Pancreas (tissue), 10 donors: Measurements from ENCODE around the gene AFF3. TPM values are rescaled to one million over a fixed set of nuclear protein-coding genes. Genes with fewer than 3 reads are reported as not detected.
A peak's percentile ranks its signal among the peaks of the same experiment; 100 is the strongest.

ENCODE experiments used
- ATAC-seq, 4 donors: fragments of 200-7000 bp; cut with Tn5 transposase; one replicate each; pipeline versions ENCODE4 v1.8.0 to v1.9.1; 2020; ENCODE audit warnings: mild to moderate bottlenecking in 4 of 4, moderate library complexity in 4 of 4
- DNase-seq, 6 donors: peaks; one replicate each; pipeline ENCODE4 v3.0.0-alpha.2; 2020
- FAIRE-seq: peaks from 2 replicates; lab custom pipeline; 2012; peaks lifted over from hg19 to GRCh38; lab: Jason Lieb, UNC
- H3K27ac ChIP-seq, 4 donors: fragments of 200-600 bp; sonication (generic); 1 replicate in 3 of 4; 2 replicates in 1 of 4; pipeline versions ENCODE4 v1.5.0 to v1.8.0; 2020
- H3K27me3 ChIP-seq, 4 donors: fragments of 200-600 bp; one replicate each; pipeline ENCODE4 v1.8.0; 2021
- H3K36me3 ChIP-seq, 3 donors: fragments of 200-600 bp; sonication (generic) in 1 of 3; one replicate each; pipeline versions ENCODE4 v1.5.0 to v1.8.0; 2020 to 2021
- H3K4me1 ChIP-seq, 3 donors: fragments of 200-600 bp; one replicate each; pipeline ENCODE4 v1.8.0; 2021
- H3K4me3 ChIP-seq, 4 donors: fragments of 200-600 bp; sonication (generic) in 2 of 4; one replicate each; pipeline versions ENCODE4 v1.5.0 to v1.8.0; 2020 to 2021
- H3K9me3 ChIP-seq, 4 donors: fragments of 200-600 bp; one replicate each; pipeline ENCODE4 v1.8.0; 2021
- WGBS, 2 donors: extraction: QIAGEN DNeasy Blood & Tissue Kit; methylation state at CpG; one replicate each; pipeline ENCODE4 v1.1.7; 2013; 5-methylcytosine and 5-hydroxymethylcytosine counted together
- intact Hi-C, 3 donors: fragments of 100-400 bp; cut with DNase I; formaldehyde crosslinking; loops; one replicate each; pipeline versions ENCODE4 v1.11.1 to v1.14.2; 2022
- polyA plus RNA-seq, 2 donors: library from polyadenylated mRNA; stranded (reverse); fragments of 200-250 nt; gene quantifications; one replicate each; pipeline ENCODE4 v1.2.3, GENCODE V29; 2013
- total RNA-seq, 6 donors: library from RNA; stranded (reverse); fragmentation: NEBNext Ultra II Directional in 4 of 6; extraction: Animal tissue kit (Norgen Biotek cat#: 25700) in 4 of 6; gene quantifications; one replicate each; pipeline versions ENCODE4 v1.2.1 to v1.2.4, GENCODE V29; 2021 to 2023
- TF ChIP-seq, protein P1 (sequence below), 4 donors: fragments of 200-600 bp; sonication (generic) in 3 of 4; IDR thresholded peaks; one replicate each; pipeline versions ENCODE4 v1.5.0 to v1.8.0; 2021; ENCODE audit warnings: antibody characterized with exemption in 4 of 4
- donor health status: healthy with polysubstance abuse.
- donor health status: DM: no; HTN: no; CAD: no; lungs with moderate emphysema.
- donor health status: DM: no; HTN: no; CAD: no.
- donor health status: control.
- donor health status: control.
- donor health status: Bipolar disorder and iron deficiency.
- donor health status: DM: yes; HTN: yes; CAD: no.
- donor health status: DM: no; HTN: no; CAD: no.
- donor health status: DM: no; HTN: no; CAD: no.
- donor health status: DM: yes; HTN: yes; CAD: no.

AFF3 gene
- total and polyA plus RNA-seq, 8 donors, result 0.19 to 1.1 (median 0.54) TPM

DNA sequence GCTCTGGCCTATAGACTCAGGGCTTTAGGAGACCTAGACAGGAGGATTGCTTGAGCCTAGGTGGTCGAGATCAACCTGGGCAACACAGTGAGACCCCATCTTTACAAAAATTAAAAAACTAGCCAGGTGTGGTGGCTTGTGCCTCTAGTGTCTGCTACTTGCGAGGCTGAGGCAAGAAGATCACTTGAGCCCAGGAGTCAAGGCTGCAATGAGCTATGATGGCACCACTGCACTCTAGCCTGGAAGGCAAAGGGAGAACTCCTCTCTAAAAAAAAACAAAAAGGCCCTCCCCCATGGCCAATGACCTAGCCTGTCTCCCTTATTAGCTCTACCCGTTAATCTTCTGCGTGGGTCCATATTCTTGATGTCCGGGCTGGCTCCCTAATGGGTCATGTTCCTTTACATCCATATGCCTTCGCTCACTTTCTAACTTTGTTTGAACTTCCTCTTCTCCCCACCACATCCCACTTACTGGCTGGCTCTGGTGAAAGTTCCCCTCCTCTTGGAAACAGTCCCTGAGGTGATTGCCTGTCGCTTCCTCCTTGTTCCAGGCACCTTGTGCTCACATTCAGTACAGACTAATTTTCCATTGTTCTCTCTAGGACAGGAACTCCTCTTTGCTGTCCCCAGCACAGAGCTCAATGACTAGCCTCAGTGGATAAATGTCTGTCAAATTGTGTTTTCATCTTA lies 103.0 kb downstream of the AFF3 start:
- FAIRE-seq (no peak), ATAC-seq (peak in 1 of 4 donors; percentile 32), DNase-seq (no peak)
- Histone ChIP-seq H3K4me3 (no peak overlapping the region), H3K27ac (no peak overlapping the region), H3K36me3 (no peaks in the 10 kb centered on the region), H3K4me1 (no peaks in the 10 kb centered on the region), H3K9me3 (no peaks in the 10 kb centered on the region), H3K27me3 (peaks cover 0 to 3% (median 0%) of the 10 kb centered on the region in 4 donors)
- WGBS, 2 donors, result 82 to 85% methylated on average over 7 of the region's 7 CpGs
- intact Hi-C loops, result no loop called here
- TF ChIP-seq, protein P1, sequence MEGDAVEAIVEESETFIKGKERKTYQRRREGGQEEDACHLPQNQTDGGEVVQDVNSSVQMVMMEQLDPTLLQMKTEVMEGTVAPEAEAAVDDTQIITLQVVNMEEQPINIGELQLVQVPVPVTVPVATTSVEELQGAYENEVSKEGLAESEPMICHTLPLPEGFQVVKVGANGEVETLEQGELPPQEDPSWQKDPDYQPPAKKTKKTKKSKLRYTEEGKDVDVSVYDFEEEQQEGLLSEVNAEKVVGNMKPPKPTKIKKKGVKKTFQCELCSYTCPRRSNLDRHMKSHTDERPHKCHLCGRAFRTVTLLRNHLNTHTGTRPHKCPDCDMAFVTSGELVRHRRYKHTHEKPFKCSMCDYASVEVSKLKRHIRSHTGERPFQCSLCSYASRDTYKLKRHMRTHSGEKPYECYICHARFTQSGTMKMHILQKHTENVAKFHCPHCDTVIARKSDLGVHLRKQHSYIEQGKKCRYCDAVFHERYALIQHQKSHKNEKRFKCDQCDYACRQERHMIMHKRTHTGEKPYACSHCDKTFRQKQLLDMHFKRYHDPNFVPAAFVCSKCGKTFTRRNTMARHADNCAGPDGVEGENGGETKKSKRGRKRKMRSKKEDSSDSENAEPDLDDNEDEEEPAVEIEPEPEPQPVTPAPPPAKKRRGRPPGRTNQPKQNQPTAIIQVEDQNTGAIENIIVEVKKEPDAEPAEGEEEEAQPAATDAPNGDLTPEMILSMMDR (IDR thresholded peaks at IDR 0.05), result no peak

DNA sequence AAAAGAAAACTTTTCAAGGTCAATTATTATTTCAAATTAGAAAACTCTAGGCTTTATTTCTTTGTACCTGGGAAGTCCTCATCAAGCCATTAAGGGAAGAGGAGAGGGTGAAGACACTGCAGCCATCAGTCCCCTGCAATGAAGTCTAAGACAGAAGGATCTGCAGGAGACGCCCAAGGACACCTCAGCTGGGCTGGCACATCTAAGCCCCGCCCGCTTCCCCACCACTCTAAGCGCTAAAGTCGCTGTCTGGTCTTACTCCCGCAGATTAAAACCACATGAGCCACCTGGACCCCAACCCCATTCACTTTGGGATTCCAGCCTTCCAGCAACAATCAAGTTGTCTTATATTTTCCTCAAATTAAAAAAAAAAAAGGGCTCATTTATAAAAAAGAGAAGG lies 104.4 kb downstream of the AFF3 start:
- no peaks in the 10 kb centered on the region for H3K9me3 ChIP-seq
- FAIRE-seq (no peak), ATAC-seq (no peak), DNase-seq (no peak)
- no peak overlapping the region for H3K4me3 ChIP-seq
- no peaks in the 10 kb centered on the region for H3K36me3 ChIP-seq
- WGBS, 2 donors, result 82 to 92% methylated on average over 6 of the region's 6 CpGs
- intact Hi-C loops, result no loop called here
- no peaks in the 10 kb centered on the region for H3K27me3 ChIP-seq
- H3K27ac ChIP-seq, result no peak overlapping the region
- no peaks in the 10 kb centered on the region for H3K4me1 ChIP-seq
- TF ChIP-seq, protein P1 (IDR thresholded peaks at IDR 0.05), result no peak

DNA sequence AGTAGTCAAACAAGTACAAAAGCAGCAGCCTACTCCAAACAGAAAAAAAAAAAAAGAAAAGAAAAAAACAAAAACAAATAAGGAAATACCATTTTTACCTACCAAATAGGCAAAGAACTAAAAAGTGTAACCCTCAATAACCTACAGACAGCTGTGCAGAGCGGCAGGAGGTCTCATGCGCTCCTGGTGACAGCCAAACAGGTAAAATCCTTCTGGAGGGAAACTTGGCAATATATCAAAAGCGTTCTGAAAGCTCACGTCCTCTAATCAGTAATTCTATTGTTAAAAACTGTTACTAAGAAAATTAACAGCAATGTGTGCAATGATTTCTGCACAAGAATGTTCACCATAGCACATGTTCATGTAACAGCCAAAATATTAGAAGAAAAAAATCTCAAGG lies 105.6 kb downstream of the AFF3 start:
- intact Hi-C loops, result no loop called here
- no peaks in the 10 kb centered on the region for H3K27me3 ChIP-seq
- TF ChIP-seq, protein P1 (IDR thresholded peaks at IDR 0.05), result no peak
- no peak overlapping the region for H3K27ac ChIP-seq
- no peak overlapping the region for H3K4me3 ChIP-seq
- H3K36me3 ChIP-seq, result no peaks in the 10 kb centered on the region
- no peak for ATAC-seq
- 31 to 37% methylated on average over 4 of the region's 4 CpGs for WGBS, 2 donors
- no peaks in the 10 kb centered on the region for H3K4me1 ChIP-seq
- H3K9me3 ChIP-seq, result no peaks in the 10 kb centered on the region
- no peak for FAIRE-seq
- no peak for DNase-seq

DNA sequence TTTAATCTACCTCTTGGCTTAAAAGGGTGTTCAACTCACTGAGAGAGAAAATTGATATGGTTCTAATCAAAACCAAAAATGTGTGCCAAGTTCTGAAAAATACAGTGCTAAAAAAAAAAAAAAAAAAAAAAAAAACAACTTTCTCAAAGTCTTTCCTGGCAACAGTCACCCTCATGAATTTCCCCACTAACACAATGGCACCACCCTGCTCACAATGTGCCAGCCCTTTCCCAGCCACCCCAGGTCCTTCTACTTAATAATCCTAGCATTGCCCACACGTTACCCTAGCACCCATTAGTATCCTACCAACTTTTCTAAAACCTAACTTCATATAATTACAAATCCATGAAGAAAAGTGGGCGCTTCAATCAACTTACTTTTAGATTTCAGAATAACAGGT lies 106.4 kb downstream of the AFF3 start:
- no peaks in the 10 kb centered on the region for H3K27me3 ChIP-seq
- WGBS, 2 donors, result 89 to 93% methylated on average over 2 of the region's 2 CpGs

DNA sequence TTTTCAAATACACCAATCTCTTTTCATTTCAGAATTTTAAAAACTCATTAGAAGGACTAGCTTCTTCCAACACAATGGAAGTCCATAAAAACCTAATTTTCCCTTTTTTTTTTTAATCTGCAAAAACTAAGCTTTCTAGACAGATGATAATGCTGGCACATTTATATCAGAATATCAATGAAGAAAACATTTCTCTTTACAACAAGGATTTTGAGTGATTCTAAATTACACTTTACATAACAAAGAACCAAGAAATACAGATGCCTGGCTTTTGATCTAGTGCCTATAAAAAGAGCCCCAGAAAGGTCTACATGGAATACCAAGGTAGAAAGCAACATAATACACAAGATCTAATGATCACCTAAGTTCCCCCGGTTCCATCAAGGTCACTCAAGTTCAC lies 108.0 kb downstream of the AFF3 start:
- Histone ChIP-seq H3K27me3 (no peaks in the 10 kb centered on the region), H3K9me3 (no peaks in the 10 kb centered on the region), H3K4me1 (no peaks in the 10 kb centered on the region), H3K27ac (no peak overlapping the region), H3K36me3 (no peaks in the 10 kb centered on the region), H3K4me3 (no peak overlapping the region)
- WGBS, 2 donors, result 24 to 33% methylated on average over 1 of the region's 1 CpG
- FAIRE-seq (no peak), DNase-seq (no peak), ATAC-seq (no peak)
- intact Hi-C loops, result no loop called here
- TF ChIP-seq, protein P1 (IDR thresholded peaks at IDR 0.05), result no peak

More for the DNA sequence above, 106.4 kb downstream of the AFF3 start:
- no peaks in the 10 kb centered on the region for H3K9me3 ChIP-seq
- TF ChIP-seq, protein P1 (IDR thresholded peaks at IDR 0.05), result no peak
- no peaks in the 10 kb centered on the region for H3K36me3 ChIP-seq
- no peak overlapping the region for H3K27ac ChIP-seq
- DNase-seq (no peak), FAIRE-seq (no peak), ATAC-seq (no peak)
- H3K4me1 ChIP-seq, result no peaks in the 10 kb centered on the region
- intact Hi-C loops, result no loop called here
- H3K4me3 ChIP-seq, result no peak overlapping the region
